Testis (tissue), 3 donors: Measurements from ENCODE around the gene OSBPL5. TPM values are rescaled to one million over a fixed set of nuclear protein-coding genes. Genes with fewer than 3 reads are reported as not detected.

Experiments used
- DNase-seq: peaks from one replicate; pipeline ENCODE4 v3.0.0-alpha.2; 2019
- H3K27ac ChIP-seq, 2 donors: fragments of 200-600 bp; sonication (generic); one replicate each; pipeline ENCODE4 v1.5.1; 2019
- H3K27me3 ChIP-seq: fragments of 200-600 bp; sonication (generic); one replicate; pipeline ENCODE4 v1.5.1; 2019
- H3K36me3 ChIP-seq: fragments of 200-600 bp; sonication (generic); one replicate; pipeline ENCODE4 v1.5.1; 2017; ENCODE audit warnings: low read depth; ENCODE audit errors: missing control alignments
- H3K4me1 ChIP-seq: fragments of 200-600 bp; sonication (generic); one replicate; pipeline ENCODE4 v1.5.1; 2019
- H3K4me3 ChIP-seq, 2 donors: fragments of 200-600 bp; sonication (generic); one replicate each; pipeline ENCODE4 v1.5.1; 2017 to 2019
- H3K9me3 ChIP-seq: fragments of 200-600 bp; sonication (generic); one replicate; pipeline ENCODE4 v1.5.1; 2017
- CTCF ChIP-seq, 3 experiments: fragments of 450-650 bp in 2 of 3; fragments of 200-600 bp in 1 of 3; sonication (generic) in 1 of 3; IDR thresholded peaks; one replicate each; pipeline ENCODE4 v1.5.1; 2016 to 2019; ENCODE audit warnings: antibody characterized with exemption in 3 of 3, mild to moderate bottlenecking in 2 of 3, moderate library complexity in 1 of 3
- POLR2A ChIP-seq: fragments of 450-650 bp; IDR thresholded peaks from one replicate; pipeline ENCODE4 v1.6.1; 2017; ENCODE audit warnings: antibody characterized with exemption, mild to moderate bottlenecking, moderate library complexity
- WGBS, 2 donors: methylation state at CpG; one replicate each; pipeline ENCODE4 v1.1.5; 2018; 5-methylcytosine and 5-hydroxymethylcytosine counted together
- intact Hi-C: fragments of 100-400 bp; cut with DNase I; formaldehyde crosslinking; loops from one replicate; pipeline ENCODE4 v1.15.1; 2023; ENCODE audit warnings: low total_unique reads
- polyA plus RNA-seq: library from polyadenylated mRNA; stranded (reverse); fragments of 350-450 nt; fragmentation: Illumina TruSeq; extraction: RNeasy Lipid Tissue Mini Kit (QIAGEN cat#74804); gene quantifications from one replicate; pipeline ENCODE4 v1.2.3, GENCODE V29; 2014; ENCODE audit warnings: low read depth, low replicate concordance; ENCODE audit not compliant: insufficient read depth
- total RNA-seq, 2 donors: library from RNA; depleted of rRNA; stranded (reverse); fragments of >200 nt; gene quantifications; one replicate each; pipeline ENCODE4 v1.2.3, GENCODE V29; 2016

OSBPL5 gene
- total and polyA plus RNA-seq, 3 donors from 2014 or later = 8.9 to 18.1 (median 13.2) TPM

- 76 to 84% methylated on average over 11 to 21 of the region's 21 CpGs for WGBS, 2 donors
- Histone ChIP-seq H3K4me1 (peaks cover 23% of the 10 kb centered on the region), H3K27me3 (no peaks in the 10 kb centered on the region), H3K27ac (peak overlapping the region; percentile 23 to 24), H3K4me3 (no peak overlapping the region), H3K36me3 (no peaks in the 10 kb centered on the region), H3K9me3 (no peaks in the 10 kb centered on the region)
- TF ChIP-seq CTCF (IDR thresholded peaks at IDR 0.05) = no peak
- TF ChIP-seq POLR2A = no peak
- intact Hi-C loops = no loop called here
- DNase-seq = no peak
Measured at GRCh38 chr11:3126207-3126865, 38.8 kb downstream of the OSBPL5 start.

GRCh38 chr11:3124821-3125220, 40.3 kb downstream of the OSBPL5 start:
- intact Hi-C loops = no loop called here
- H3K9me3 ChIP-seq = no peaks in the 10 kb centered on the region
- WGBS, 2 donors = 89 to 92% methylated on average over 3 of the region's 3 CpGs
- H3K27me3 ChIP-seq = no peaks in the 10 kb centered on the region
- no peaks in the 10 kb centered on the region for H3K36me3 ChIP-seq
- H3K27ac ChIP-seq = no peak overlapping the region
- no peak overlapping the region for H3K4me3 ChIP-seq
- no peak for DNase-seq
- H3K4me1 ChIP-seq = peaks cover 23% of the 10 kb centered on the region
- no peak for TF ChIP-seq POLR2A
- no peak for TF ChIP-seq CTCF (IDR thresholded peaks at IDR 0.05)

GRCh38 chr11:3123761-3124733, 41.1 kb downstream of the OSBPL5 start:
- Histone ChIP-seq H3K27ac (peak overlapping the region; percentile 1 to 30), H3K36me3 (no peaks in the 10 kb centered on the region), H3K9me3 (no peaks in the 10 kb centered on the region), H3K27me3 (no peaks in the 10 kb centered on the region), H3K4me1 (peaks cover 23% of the 10 kb centered on the region), H3K4me3 (no peak overlapping the region)
- DNase-seq = peak; percentile 76
- TF ChIP-seq POLR2A = no peak
- TF ChIP-seq CTCF (IDR thresholded peaks at IDR 0.05) = no peak
- intact Hi-C loops = no loop called here
- 71 to 78% methylated on average over 16 to 19 of the region's 19 CpGs for WGBS, 2 donors

- H3K4me1 ChIP-seq = peaks cover 23% of the 10 kb centered on the region
- 70% methylated on average over 15 to 19 of the region's 19 CpGs for WGBS, 2 donors
- no peaks in the 10 kb centered on the region for H3K27me3 ChIP-seq
- TF ChIP-seq CTCF (IDR thresholded peaks at IDR 0.05) (no peak), POLR2A (no peak)
- peak; percentile 85 for DNase-seq
- no peaks in the 10 kb centered on the region for H3K36me3 ChIP-seq
- H3K27ac ChIP-seq = peak overlapping the region; percentile 1 to 30
- intact Hi-C loops = no loop called here
- H3K9me3 ChIP-seq = no peaks in the 10 kb centered on the region
- no peak overlapping the region for H3K4me3 ChIP-seq
Measured at GRCh38 chr11:3123305-3123704, 41.8 kb downstream of the OSBPL5 start.
